GM08714 (cell line): Measurements from ENCODE around the gene PACSIN1.

Experiments
- H3K4me3 ChIP-seq: fragments of 200-500 bp; sonication (Bioruptor generic); 2 replicates; pipeline ENCODE4 v1.5.1; 2014; ENCODE audit warnings: mild to moderate bottlenecking, low read length, inconsistent platforms
- ZNF274 ChIP-seq: IDR thresholded peaks from 2 replicates; pipeline ENCODE4 v1.6.1; 2012; ENCODE audit warnings: mild to moderate bottlenecking, low read depth, low read length

PACSIN1 gene

GRCh38 chr6:34556031-34556471 lies 90.2 kb downstream of the PACSIN1 start, which contains the start of gene SPDEF:
Gene SPDEF (minus strand): TSS chr6:34556329. CDS start chr6:34544455, 11,874 bp downstream.
- H3K4me3 ChIP-seq: no peak within 1 kb of the TSS
- no peak for TF ChIP-seq ZNF274

GRCh38 chr6:34556493-34556892 lies 90.6 kb downstream of the PACSIN1 start:
- no peak overlapping the region for H3K4me3 ChIP-seq
- no peak for TF ChIP-seq ZNF274

GRCh38 chr6:34557228-34557627 lies 91.4 kb downstream of the PACSIN1 start:
- no peak overlapping the region for H3K4me3 ChIP-seq
- no peak for TF ChIP-seq ZNF274

GRCh38 chr6:34558172-34558714 lies 92.4 kb downstream of the PACSIN1 start:
- no peak for TF ChIP-seq ZNF274
- no peak overlapping the region for H3K4me3 ChIP-seq

GRCh38 chr6:34559651-34560365 lies 93.9 kb downstream of the PACSIN1 start:
- TF ChIP-seq ZNF274: no peak
- no peak overlapping the region for H3K4me3 ChIP-seq

GRCh38 chr6:34560366-34561226 lies 94.7 kb downstream of the PACSIN1 start:
- H3K4me3 ChIP-seq: no peak overlapping the region

GRCh38 chr6:34561227-34561530 lies 95.3 kb downstream of the PACSIN1 start:
- no peak overlapping the region for H3K4me3 ChIP-seq
- TF ChIP-seq ZNF274: no peak

More at GRCh38 chr6:34560366-34561226, 94.7 kb downstream of the PACSIN1 start:
- no peak for TF ChIP-seq ZNF274

GRCh38 chr6:34562350-34562749 lies 96.5 kb downstream of the PACSIN1 start:
- no peak for TF ChIP-seq ZNF274
- H3K4me3 ChIP-seq: no peak overlapping the region

GRCh38 chr6:34562861-34563512 lies 97.1 kb downstream of the PACSIN1 start:
- TF ChIP-seq ZNF274: no peak
- no peak overlapping the region for H3K4me3 ChIP-seq

- no peak for TF ChIP-seq ZNF274
Measured at GRCh38 chr6:34563513-34563870, 97.6 kb downstream of the PACSIN1 start.

GRCh38 chr6:34564181-34564580 lies 98.3 kb downstream of the PACSIN1 start:
- no peak overlapping the region for H3K4me3 ChIP-seq
- TF ChIP-seq ZNF274: no peak

More at GRCh38 chr6:34563513-34563870, 97.6 kb downstream of the PACSIN1 start:
- H3K4me3 ChIP-seq: no peak overlapping the region

GRCh38 chr6:34565722-34566137 lies 99.9 kb downstream of the PACSIN1 start:
- no peak for TF ChIP-seq ZNF274

GRCh38 chr6:34566830-34567546 lies 101.1 kb downstream of the PACSIN1 start:
- no peak overlapping the region for H3K4me3 ChIP-seq
- no peak for TF ChIP-seq ZNF274

More at GRCh38 chr6:34565722-34566137, 99.9 kb downstream of the PACSIN1 start:
- H3K4me3 ChIP-seq: no peak overlapping the region

- no peak for TF ChIP-seq ZNF274
- H3K4me3 ChIP-seq: no peak overlapping the region
Measured at GRCh38 chr6:34568341-34569201, 102.7 kb downstream of the PACSIN1 start.
